ENCODE results near the gene SUGT1.
"Not testable (repeated sequence)": the region's sequence is repeated elsewhere in the genome, so short reads cannot be mapped to it uniquely, and the experiment has no call there.

DNA sequence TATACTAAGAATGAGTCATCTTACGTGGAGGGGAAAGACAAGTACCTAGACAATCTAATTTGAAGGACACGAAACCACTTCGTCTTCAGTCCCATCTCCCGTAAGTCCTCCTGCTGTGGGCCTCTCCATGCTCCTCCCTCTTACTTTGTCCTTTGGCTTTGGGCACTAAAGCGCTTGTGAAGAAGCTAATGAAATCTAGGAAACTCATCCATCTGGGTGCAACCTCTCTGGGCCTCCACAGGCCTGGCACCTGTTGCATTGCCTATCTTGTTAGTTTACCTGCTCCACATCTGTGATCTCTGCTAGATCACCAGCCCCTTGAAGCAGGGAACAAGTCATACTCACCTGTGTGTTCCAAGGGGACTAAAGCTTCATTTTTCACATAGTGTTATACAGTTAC, 42.5 kb upstream of the SUGT1 start:
- TF ChIP-seq, protein P1, sequence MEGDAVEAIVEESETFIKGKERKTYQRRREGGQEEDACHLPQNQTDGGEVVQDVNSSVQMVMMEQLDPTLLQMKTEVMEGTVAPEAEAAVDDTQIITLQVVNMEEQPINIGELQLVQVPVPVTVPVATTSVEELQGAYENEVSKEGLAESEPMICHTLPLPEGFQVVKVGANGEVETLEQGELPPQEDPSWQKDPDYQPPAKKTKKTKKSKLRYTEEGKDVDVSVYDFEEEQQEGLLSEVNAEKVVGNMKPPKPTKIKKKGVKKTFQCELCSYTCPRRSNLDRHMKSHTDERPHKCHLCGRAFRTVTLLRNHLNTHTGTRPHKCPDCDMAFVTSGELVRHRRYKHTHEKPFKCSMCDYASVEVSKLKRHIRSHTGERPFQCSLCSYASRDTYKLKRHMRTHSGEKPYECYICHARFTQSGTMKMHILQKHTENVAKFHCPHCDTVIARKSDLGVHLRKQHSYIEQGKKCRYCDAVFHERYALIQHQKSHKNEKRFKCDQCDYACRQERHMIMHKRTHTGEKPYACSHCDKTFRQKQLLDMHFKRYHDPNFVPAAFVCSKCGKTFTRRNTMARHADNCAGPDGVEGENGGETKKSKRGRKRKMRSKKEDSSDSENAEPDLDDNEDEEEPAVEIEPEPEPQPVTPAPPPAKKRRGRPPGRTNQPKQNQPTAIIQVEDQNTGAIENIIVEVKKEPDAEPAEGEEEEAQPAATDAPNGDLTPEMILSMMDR (IDR thresholded peaks at IDR 0.05), result not testable (repeated sequence)
- not testable (repeated sequence) for TF ChIP-seq POLR2AphosphoS5, POLR2A, EP300 (IDR thresholded peaks at IDR 0.05)

Measured in gastroesophageal sphincter (tissue), 3 donors.